H9 (cell line): ENCODE data around the gene RPS19. TPM values are rescaled to one million over a fixed set of nuclear protein-coding genes. Genes with fewer than 3 reads are reported as not detected.

ENCODE experiments used
- DNase-seq: peaks from one replicate; pipeline ENCODE4 v3.0.0-alpha.2; 2017
- H2AFZ ChIP-seq: one replicate; pipeline ENCODE4 v1.6.1; 2013; ENCODE audit warnings: mild to moderate bottlenecking, low read length, control low read depth, moderate library complexity
- H2AK5ac ChIP-seq: 2 replicates; pipeline ENCODE4 v1.6.1; 2013; ENCODE audit warnings: low read length, control low read depth, mixed read lengths; ENCODE audit not compliant: insufficient read length
- H2BK120ac ChIP-seq: one replicate; pipeline ENCODE4 v1.6.1; 2013; ENCODE audit warnings: low read depth, mild to moderate bottlenecking, low read length, control low read depth, inconsistent platforms; ENCODE audit not compliant: poor library complexity, severe bottlenecking
- H2BK12ac ChIP-seq: 2 replicates; pipeline ENCODE4 v1.6.1; 2013; ENCODE audit warnings: low read length, control low read depth, mixed read lengths, low read depth; ENCODE audit not compliant: insufficient read length
- H2BK15ac ChIP-seq: 2 replicates; pipeline ENCODE4 v1.6.1; 2013; ENCODE audit warnings: low read depth, low read length, control low read depth
- H2BK20ac ChIP-seq: one replicate; pipeline ENCODE4 v1.6.1; 2013; ENCODE audit warnings: low read depth, mild to moderate bottlenecking, low read length, control low read depth, inconsistent platforms; ENCODE audit not compliant: poor library complexity, severe bottlenecking
- H2BK5ac ChIP-seq: 2 replicates; pipeline ENCODE4 v1.6.1; 2013; ENCODE audit warnings: low read length, control low read depth, mixed read lengths; ENCODE audit not compliant: insufficient read length
- H3K14ac ChIP-seq: 2 replicates; pipeline ENCODE4 v1.6.1; 2013; ENCODE audit warnings: low read length, control low read depth; ENCODE audit not compliant: insufficient read depth
- H3K18ac ChIP-seq: 2 replicates; pipeline ENCODE4 v1.6.1; 2013; ENCODE audit warnings: low read depth, mild to moderate bottlenecking, mixed read lengths, low read length, control low read depth; ENCODE audit not compliant: insufficient read length
- H3K23ac ChIP-seq: 2 replicates; pipeline ENCODE4 v1.6.1; 2013; ENCODE audit warnings: low read length, control low read depth, mixed read lengths, low read depth; ENCODE audit not compliant: insufficient read length
- H3K23me2 ChIP-seq: 2 replicates; pipeline ENCODE4 v1.6.1; 2013; ENCODE audit warnings: low read depth, mild to moderate bottlenecking, mixed read lengths, low read length, control low read depth; ENCODE audit not compliant: insufficient read length, poor library complexity, severe bottlenecking
- H3K27ac ChIP-seq: 2 replicates; pipeline ENCODE4 v1.5.1; 2013; ENCODE audit warnings: low read length, control low read depth, mixed read lengths, low read depth; ENCODE audit not compliant: insufficient read length
- H3K27me3 ChIP-seq: 2 replicates; pipeline ENCODE4 v1.6.1; 2013; ENCODE audit warnings: low read length, control low read depth, inconsistent platforms; ENCODE audit not compliant: insufficient read depth
- H3K4ac ChIP-seq: 2 replicates; pipeline ENCODE4 v1.6.1; 2013; ENCODE audit warnings: low read depth, mild to moderate bottlenecking, control low read depth, inconsistent platforms, low read length, moderate library complexity
- H3K4me1 ChIP-seq: 2 replicates; pipeline ENCODE4 v1.6.1; 2013; ENCODE audit warnings: low read length, control low read depth, inconsistent platforms; ENCODE audit not compliant: insufficient read depth
- H3K4me2 ChIP-seq: 2 replicates; pipeline ENCODE4 v1.6.1; 2013; ENCODE audit warnings: low read length, control low read depth, mixed read lengths; ENCODE audit not compliant: insufficient read length, insufficient read depth
- H3K56ac ChIP-seq: 2 replicates; pipeline ENCODE4 v1.6.1; 2013; ENCODE audit warnings: low read depth, mild to moderate bottlenecking, mixed read lengths, low read length, control low read depth; ENCODE audit not compliant: insufficient read length
- H3K79me1 ChIP-seq: 2 replicates; pipeline ENCODE4 v1.6.1; 2013; ENCODE audit warnings: low read depth, mild to moderate bottlenecking, moderate library complexity, low read length, control low read depth, inconsistent platforms; ENCODE audit not compliant: insufficient read depth, poor library complexity, severe bottlenecking
- H3K79me2 ChIP-seq: 2 replicates; pipeline ENCODE4 v1.6.1; 2013; ENCODE audit warnings: low read length, control low read depth, inconsistent platforms; ENCODE audit not compliant: insufficient read depth
- H3K9ac ChIP-seq: 2 replicates; pipeline ENCODE4 v1.6.1; 2013; ENCODE audit warnings: low read length, control low read depth, mixed read lengths; ENCODE audit not compliant: insufficient read length; ENCODE audit errors: extremely low read depth
- H3K9me3 ChIP-seq: one replicate; pipeline ENCODE4 v1.6.1; 2013; ENCODE audit warnings: low read depth, low read length, inconsistent platforms; ENCODE audit not compliant: control insufficient read depth
- H3T11ph ChIP-seq: one replicate; pipeline ENCODE4 v1.6.1; 2013; ENCODE audit warnings: mild to moderate bottlenecking, low read length, control low read depth, inconsistent platforms
- H4K20me1 ChIP-seq: one replicate; pipeline ENCODE4 v1.6.1; 2013; ENCODE audit not compliant: control insufficient read depth, insufficient read length, insufficient read depth
- H4K5ac ChIP-seq: 2 replicates; pipeline ENCODE4 v1.6.1; 2013; ENCODE audit warnings: low read depth, mild to moderate bottlenecking, mixed read lengths, low read length, control low read depth; ENCODE audit not compliant: insufficient read length
- H4K8ac ChIP-seq: replicated peaks from 2 replicates; pipeline ENCODE4 v1.6.1; 2013; ENCODE audit warnings: low read length, control low read depth, mixed read lengths, low read depth; ENCODE audit not compliant: insufficient read length
- H4K91ac ChIP-seq: 2 replicates; pipeline ENCODE4 v1.6.1; 2013; ENCODE audit warnings: low read depth, mild to moderate bottlenecking, moderate library complexity, mixed read lengths, low read length, control low read depth; ENCODE audit not compliant: insufficient read length
- H3K27ac Mint-ChIP-seq, 3 experiments: 2 replicates in 2 of 3; 3 replicates in 1 of 3; pipeline ENCODE4 v1.8.0; 2020 to 2021; ENCODE audit warnings: mixed read lengths in 3 of 3, mild to moderate bottlenecking in 1 of 3, moderate library complexity in 1 of 3
- H3K27me3 Mint-ChIP-seq: 2 replicates; pipeline ENCODE4 v1.8.0; 2021; ENCODE audit warnings: low read depth, mild to moderate bottlenecking, moderate library complexity, mixed read lengths
- H3K36me3 Mint-ChIP-seq, 3 experiments: 2 replicates in 2 of 3; 3 replicates in 1 of 3; pipeline ENCODE4 v1.8.0; 2020 to 2021; ENCODE audit warnings: low read depth in 3 of 3, mixed read lengths in 3 of 3; ENCODE audit not compliant: insufficient read depth in 1 of 3
- H3K4me1 Mint-ChIP-seq, 2 experiments: 2 replicates each; pipeline ENCODE4 v1.8.0; 2020; ENCODE audit warnings: mixed read lengths in 2 of 2
- H3K4me3 Mint-ChIP-seq, 2 experiments: 2 replicates in 1 of 2; 3 replicates in 1 of 2; pipeline ENCODE4 v1.8.0; 2020 to 2021; ENCODE audit warnings: mild to moderate bottlenecking in 2 of 2, mixed read lengths in 2 of 2, moderate library complexity in 1 of 2
- H3K9me3 Mint-ChIP-seq, 2 experiments: 2 replicates in 1 of 2; 3 replicates in 1 of 2; pipeline ENCODE4 v1.8.0; 2020; ENCODE audit warnings: mild to moderate bottlenecking in 2 of 2, mixed read lengths in 2 of 2, moderate library complexity in 1 of 2
- CTCF ChIP-seq: fragments of 200-600 bp; sonication (generic); conservative IDR thresholded peaks from 3 replicates; pipeline ENCODE4 v1.8.0; 2021; ENCODE audit warnings: antibody characterized with exemption, mild to moderate bottlenecking
- WGBS: extraction: QIAGEN DNeasy Blood & Tissue Kit; methylation state at CpG from one replicate; pipeline ENCODE4 v1.1.7; 2013; ENCODE audit warnings: missing lambda C conversion rate, low lambda C conversion rate, mixed read lengths; ENCODE audit not compliant: insufficient read length; ENCODE audit errors: extremely low coverage; 5-methylcytosine and 5-hydroxymethylcytosine counted together
- total RNA-seq: library from RNA; stranded (reverse); gene quantifications from 2 replicates; pipeline ENCODE4 v1.2.1, GENCODE V29; 2021

Gene RPS19
- total RNA-seq, 1 experiment from 2014 or later: 3,024 TPM

DNA sequence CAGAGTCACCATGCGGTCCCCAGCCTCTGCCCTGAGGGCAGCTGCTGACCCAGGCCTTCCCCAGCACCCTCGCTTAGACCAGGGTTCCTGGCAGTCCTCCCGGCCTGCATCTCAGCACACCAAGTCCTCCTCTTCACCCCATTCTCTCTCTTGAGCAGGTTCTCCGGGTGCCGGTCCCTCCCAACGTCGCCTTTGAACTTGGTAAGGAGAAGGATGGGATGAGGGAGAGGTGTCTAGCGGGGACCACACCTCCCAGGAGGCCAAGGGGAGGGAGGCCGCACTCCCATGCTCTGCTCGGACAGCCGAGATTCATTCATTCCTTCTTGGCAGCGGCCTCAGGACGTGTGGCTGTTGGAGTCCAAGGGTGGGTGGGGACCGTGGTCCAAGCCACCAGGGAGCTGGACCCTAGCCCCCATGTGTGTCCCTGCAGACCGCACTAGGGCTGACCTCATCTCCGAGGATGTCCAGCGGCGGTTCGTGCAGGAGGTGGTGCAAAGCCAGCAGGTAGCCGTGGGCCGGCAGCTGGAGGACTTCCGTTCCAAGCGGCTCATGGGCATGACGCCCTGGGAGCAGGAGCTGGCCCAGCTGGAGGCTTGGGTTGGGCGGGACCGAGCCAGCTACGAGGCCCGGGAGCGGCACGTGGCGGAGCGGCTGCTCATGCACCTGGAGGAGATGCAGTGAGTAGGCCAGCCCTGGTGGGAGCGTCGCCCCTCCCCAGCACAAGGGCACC lies 32.3 kb downstream of the RPS19 start:
- H3K9ac ChIP-seq: no peak overlapping the region
- no peak overlapping the region for H3K4me3 Mint-ChIP-seq

More for the DNA sequence above, 32.3 kb downstream of the RPS19 start:
- H2BK15ac ChIP-seq: no peak overlapping the region
- no peaks in the 10 kb centered on the region for H3K9me3 ChIP-seq
- 0 out of 2 replicates have a peak, but pooled peaks cover 2% of the 10 kb centered on the region for H3K79me2 ChIP-seq
- H3K27me3 Mint-ChIP-seq: no peaks in the 10 kb centered on the region; the same call in 1 of the 2 replicates
- H3K79me1 ChIP-seq: no peaks in the 10 kb centered on the region
- no peak overlapping the region for H2BK5ac ChIP-seq
- no peak overlapping the region for H2AK5ac ChIP-seq
- peaks cover 9 to 39% of the 10 kb centered on the region in 2 experiments for H3K4me1 Mint-ChIP-seq
- no peak overlapping the region for H3K56ac ChIP-seq
- H4K91ac ChIP-seq: no peak overlapping the region
- H2BK120ac ChIP-seq: no peak overlapping the region
- H4K5ac ChIP-seq: no peak overlapping the region
- DNase-seq: no peak
- peaks cover 4 to 32% (median 11%) of the 10 kb centered on the region in 3 experiments; a peak in 5 of 7 replicates for H3K36me3 Mint-ChIP-seq
- H2AFZ ChIP-seq: no peak overlapping the region
- no CpG with 5 or more reads among the region's 34 CpGs for WGBS
- no peaks in the 10 kb centered on the region for H3K9me3 Mint-ChIP-seq
- H3K23me2 ChIP-seq: no peaks in the 10 kb centered on the region
- H3K4me1 ChIP-seq: peaks cover under 1% of the 10 kb centered on the region; the same call in 1 of the 2 replicates
- H3K4me2 ChIP-seq: no peak overlapping the region
- H3T11ph ChIP-seq: no peak overlapping the region
- H3K27me3 ChIP-seq: no peaks in the 10 kb centered on the region
- no peak overlapping the region for H2BK20ac ChIP-seq
- no peak for TF ChIP-seq CTCF
- H3K23ac ChIP-seq: no peak overlapping the region
- no peak overlapping the region for H3K27ac Mint-ChIP-seq
- no peak overlapping the region for H3K27ac ChIP-seq
- H3K4ac ChIP-seq: no peak overlapping the region
- no peak overlapping the region for H2BK12ac ChIP-seq
- H4K20me1 ChIP-seq: no peaks in the 10 kb centered on the region
- H3K14ac ChIP-seq: no peak overlapping the region
- H4K8ac ChIP-seq: no peak overlapping the region
- no peak overlapping the region for H3K18ac ChIP-seq
